C4-2B (cell line): ENCODE results near the gene ESPN.

Experiments
- CTCF ChIP-seq: fragments of 450-650 bp; conservative IDR thresholded peaks from 2 replicates; pipeline ENCODE4 v1.5.1; 2017; ENCODE audit warnings: mild to moderate bottlenecking
- ZFX ChIP-seq: fragments of 450-650 bp; IDR thresholded peaks from 2 replicates; pipeline ENCODE4 v1.6.1; 2017

GRCh38 chr1:6443339-6444115 lies 19.0 kb downstream of the ESPN start:
- TF ChIP-seq CTCF, result no peak
- TF ChIP-seq ZFX, result no peak
